GM06990 (cell line): ENCODE results near the gene LRCH1.

Experiments
- DNase-seq: peaks from one replicate; pipeline ENCODE4 v3.0.0-alpha.2; 2011; ENCODE audit not compliant: insufficient read length; ENCODE audit errors: extremely low read depth
- H3K27me3 ChIP-seq: replicated peaks from 2 replicates; pipeline ENCODE4 v1.6.0; 2011; ENCODE audit warnings: low read length; ENCODE audit not compliant: control insufficient read depth, insufficient read depth
- H3K36me3 ChIP-seq: 2 replicates; pipeline ENCODE4 v1.5.1; 2011; ENCODE audit warnings: low read length; ENCODE audit not compliant: control insufficient read depth, insufficient read depth
- H3K4me3 ChIP-seq: replicated peaks from 2 replicates; pipeline ENCODE4 v1.5.1; 2011; ENCODE audit warnings: low read depth, mild to moderate bottlenecking, control low read depth, low read length
- CTCF ChIP-seq: IDR thresholded peaks from 2 replicates; pipeline ENCODE4 v1.5.1; 2011; ENCODE audit warnings: low read length, control low read depth, mild to moderate bottlenecking, inconsistent platforms; ENCODE audit not compliant: insufficient read depth, poor library complexity, severe bottlenecking

LRCH1 gene

GRCh38 chr13:46637213-46637612 lies 84.2 kb downstream of the LRCH1 start:
- Histone ChIP-seq H3K27me3 (no peaks in the 10 kb centered on the region), H3K36me3 (no peaks in the 10 kb centered on the region), H3K4me3 (no peak overlapping the region)
- DNase-seq: no peak
- TF ChIP-seq CTCF: no peak

GRCh38 chr13:46638262-46638661 lies 85.3 kb downstream of the LRCH1 start:
- H3K27me3 ChIP-seq: no peaks in the 10 kb centered on the region
- no peak overlapping the region for H3K4me3 ChIP-seq
- no peaks in the 10 kb centered on the region for H3K36me3 ChIP-seq
- no peak for DNase-seq
- TF ChIP-seq CTCF: no peak

- no peak for TF ChIP-seq CTCF
- Histone ChIP-seq H3K27me3 (no peaks in the 10 kb centered on the region), H3K4me3 (peak overlapping the region; percentile 33; the same call in 1 of the 2 replicates), H3K36me3 (no peaks in the 10 kb centered on the region; the same call in 1 of the 2 replicates)
- DNase-seq: peak; percentile 37
These were observed 86.3 kb downstream of the LRCH1 start for GRCh38 chr13:46639033-46639981.

DNA sequence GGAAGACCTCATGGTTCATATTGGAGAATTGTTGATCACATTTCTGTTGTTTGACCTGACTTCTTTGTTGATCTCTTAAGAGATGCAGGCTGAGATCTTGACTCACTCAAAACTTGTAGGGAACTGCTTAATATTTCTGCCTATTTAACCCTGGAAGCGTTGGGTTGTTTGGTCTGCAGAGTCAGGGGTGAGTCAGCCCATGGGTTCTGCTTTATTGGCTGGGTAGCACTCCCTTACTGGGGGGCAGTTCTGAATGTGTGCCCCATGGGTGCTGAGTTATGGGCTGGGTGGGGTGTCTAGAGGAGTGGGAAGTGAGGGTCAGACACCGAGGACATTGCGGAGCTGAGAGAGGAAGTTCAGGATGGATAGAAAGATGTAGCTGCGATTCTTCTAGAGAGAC lies 87.9 kb downstream of the LRCH1 start:
- TF ChIP-seq CTCF: no peak
- Histone ChIP-seq H3K4me3 (no peak overlapping the region), H3K27me3 (no peaks in the 10 kb centered on the region), H3K36me3 (no peaks in the 10 kb centered on the region; the same call in 1 of the 2 replicates)
- no peak for DNase-seq

DNA sequence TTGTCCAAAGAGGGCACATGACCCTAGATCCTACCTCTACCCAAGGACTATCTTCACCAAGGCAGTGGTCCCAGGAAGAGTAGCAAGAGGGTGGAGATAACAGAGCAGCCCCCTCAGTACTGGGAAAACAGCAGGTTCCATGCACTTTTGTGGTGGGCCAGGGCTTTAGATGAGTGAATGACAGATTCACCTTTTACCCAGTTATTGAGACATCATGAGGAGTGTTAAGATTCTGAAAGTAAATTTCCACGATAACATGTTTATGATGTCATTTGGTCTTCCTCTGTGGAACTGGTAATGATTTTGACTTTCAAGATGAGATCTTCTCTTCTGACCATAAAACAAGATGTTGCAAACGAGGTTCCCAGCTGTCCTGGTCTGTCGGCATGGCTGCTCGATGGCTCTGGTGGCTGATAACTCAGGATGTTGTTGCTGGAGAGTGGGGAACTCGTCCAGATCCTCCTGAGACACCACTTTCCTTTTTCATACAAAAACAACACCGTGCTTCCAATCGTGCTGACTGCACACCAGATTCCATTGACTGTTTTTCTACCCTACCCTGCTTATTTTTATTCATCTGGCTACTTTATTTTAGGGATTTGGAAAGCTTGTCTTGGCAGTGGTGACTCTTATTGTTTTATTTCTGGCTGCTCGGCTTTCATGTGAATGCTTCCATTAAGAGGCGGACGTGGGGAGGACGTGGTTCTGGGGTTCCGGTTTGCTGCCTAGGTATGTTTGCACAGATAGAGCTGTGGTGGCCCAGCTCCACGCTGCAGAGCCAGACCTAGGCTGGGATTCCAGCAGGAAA lies 88.5 kb downstream of the LRCH1 start:
- no peaks in the 10 kb centered on the region for H3K27me3 ChIP-seq
- H3K36me3 ChIP-seq: no peaks in the 10 kb centered on the region; the same call in 1 of the 2 replicates
- TF ChIP-seq CTCF: no peak
- DNase-seq: no peak
- H3K4me3 ChIP-seq: peak overlapping the region; percentile 8; the same call in 1 of the 2 replicates
